Mesenchymal stem cell (in vitro differentiated cells and primary cell): Measurements from ENCODE around the gene COQ5.

Source experiments
- DNase-seq: peaks from one replicate; pipeline ENCODE4 v3.0.0-alpha.2; 2013
- H2AFZ ChIP-seq: one replicate; pipeline ENCODE4 v1.6.1; 2013; ENCODE audit warnings: low read depth, mild to moderate bottlenecking, control low read depth, inconsistent platforms, low read length, moderate library complexity
- H2AK5ac ChIP-seq: 2 replicates; pipeline ENCODE4 v1.6.1; 2013; ENCODE audit warnings: low read length, moderate library complexity, mild to moderate bottlenecking, inconsistent platforms; ENCODE audit not compliant: severe bottlenecking
- H2BK120ac ChIP-seq: one replicate; pipeline ENCODE4 v1.6.1; 2013; ENCODE audit warnings: low read depth, mild to moderate bottlenecking, inconsistent platforms, low read length, moderate library complexity
- H2BK12ac ChIP-seq, 2 experiments: one replicate each; pipeline ENCODE4 v1.6.1; 2013; ENCODE audit warnings: inconsistent platforms in 2 of 2, low read length in 2 of 2, mild to moderate bottlenecking in 2 of 2, moderate library complexity in 2 of 2, control low read depth in 1 of 2
- H2BK15ac ChIP-seq: one replicate; pipeline ENCODE4 v1.6.1; 2013; ENCODE audit warnings: mild to moderate bottlenecking, low read depth, inconsistent platforms; ENCODE audit not compliant: poor library complexity, severe bottlenecking
- H2BK5ac ChIP-seq: 2 replicates; pipeline ENCODE4 v1.6.1; 2013; ENCODE audit warnings: low read depth, mild to moderate bottlenecking, low read length, control low read depth, inconsistent platforms; ENCODE audit not compliant: poor library complexity, severe bottlenecking
- H3K14ac ChIP-seq, 2 experiments: one replicate each; pipeline ENCODE4 v1.6.1; 2013; ENCODE audit warnings: inconsistent platforms in 2 of 2, low read length in 2 of 2, control low read depth in 1 of 2, mild to moderate bottlenecking in 1 of 2, moderate library complexity in 1 of 2
- H3K18ac ChIP-seq, 2 experiments: one replicate each; pipeline ENCODE4 v1.6.1; 2013; ENCODE audit warnings: inconsistent platforms in 2 of 2, low read length in 2 of 2, control low read depth in 1 of 2, low read depth in 1 of 2, mild to moderate bottlenecking in 1 of 2
- H3K23ac ChIP-seq, 2 experiments: one replicate each; pipeline ENCODE4 v1.6.1; 2013; ENCODE audit warnings: inconsistent platforms in 2 of 2, low read length in 2 of 2, mild to moderate bottlenecking in 2 of 2, moderate library complexity in 2 of 2, control low read depth in 1 of 2
- H3K27ac ChIP-seq: 2 replicates; pipeline ENCODE4 v1.5.1; 2013; ENCODE audit warnings: mild to moderate bottlenecking, moderate library complexity, low read length, control low read depth, inconsistent platforms; ENCODE audit not compliant: poor library complexity, severe bottlenecking
- H3K27me3 ChIP-seq, 2 experiments: 2 replicates each; pipeline versions ENCODE4 v1.6.1 to v1.7.0; 2013; ENCODE audit warnings: low read length in 2 of 2, mild to moderate bottlenecking in 2 of 2, moderate library complexity in 2 of 2, control low read depth in 1 of 2, inconsistent platforms in 1 of 2; ENCODE audit not compliant: control insufficient read depth in 1 of 2, insufficient read depth in 1 of 2
- H3K36me3 ChIP-seq, 2 experiments: 2 replicates each; pipeline versions ENCODE4 v1.6.1 to v1.7.0; 2013; ENCODE audit warnings: low read length in 2 of 2, control low read depth in 1 of 2, inconsistent platforms in 1 of 2, low read depth in 1 of 2, mild to moderate bottlenecking in 1 of 2; ENCODE audit not compliant: insufficient read depth in 2 of 2, control insufficient read depth in 1 of 2
- H3K4ac ChIP-seq, 2 experiments: one replicate each; pipeline ENCODE4 v1.6.1; 2013; ENCODE audit warnings: inconsistent platforms in 2 of 2, low read length in 2 of 2, mild to moderate bottlenecking in 2 of 2, moderate library complexity in 2 of 2, control low read depth in 1 of 2, low read depth in 1 of 2
- H3K4me1 ChIP-seq: 2 replicates; pipeline ENCODE4 v1.6.1; 2013; ENCODE audit warnings: low read depth, low read length, control low read depth; ENCODE audit not compliant: control insufficient read depth, insufficient read depth
- H3K4me2 ChIP-seq: 2 replicates; pipeline ENCODE4 v1.6.1; 2013; ENCODE audit warnings: low read length, mild to moderate bottlenecking, inconsistent platforms; ENCODE audit not compliant: poor library complexity, severe bottlenecking
- H3K4me3 ChIP-seq, 2 experiments: 2 replicates each; pipeline versions ENCODE4 v1.5.1 to v1.7.0; 2013; ENCODE audit warnings: low read length in 2 of 2, mild to moderate bottlenecking in 2 of 2, control low read depth in 1 of 2, low read depth in 1 of 2; ENCODE audit not compliant: insufficient read depth in 1 of 2
- H3K79me1 ChIP-seq: replicated peaks from 2 replicates; pipeline ENCODE4 v1.6.1; 2013; ENCODE audit warnings: mild to moderate bottlenecking, control low read depth, low read length, inconsistent platforms; ENCODE audit not compliant: poor library complexity, severe bottlenecking
- H3K9ac ChIP-seq: 2 replicates; pipeline ENCODE4 v1.7.0; 2013; ENCODE audit warnings: mild to moderate bottlenecking, low read length, moderate library complexity
- H3K9me3 ChIP-seq: 2 replicates; pipeline ENCODE4 v1.7.0; 2013; ENCODE audit warnings: mild to moderate bottlenecking, low read length; ENCODE audit not compliant: control insufficient read depth
- H4K8ac ChIP-seq: one replicate; pipeline ENCODE4 v1.6.1; 2013; ENCODE audit warnings: inconsistent platforms, mild to moderate bottlenecking, low read length, moderate library complexity
- H4K91ac ChIP-seq: one replicate; pipeline ENCODE4 v1.6.1; 2013; ENCODE audit warnings: mild to moderate bottlenecking, low read length, inconsistent platforms
- WGBS: methylation state at CpG from one replicate; pipeline ENCODE4 v1.1.7; 2013; ENCODE audit warnings: mixed read lengths; 5-methylcytosine and 5-hydroxymethylcytosine counted together

The COQ5 gene

GRCh38 chr12:120563495-120563894, 34.5 kb upstream of the COQ5 start:
- Histone ChIP-seq H3K9me3 (no peaks in the 10 kb centered on the region), H3K23ac (no peak overlapping the region)
- whole genome bisulfite sequencing = 96% methylated on average over 11 of the region's 11 CpGs

GRCh38 chr12:120562906-120563305, 33.9 kb upstream of the COQ5 start:
- Histone ChIP-seq H4K91ac (no peak overlapping the region), H2BK12ac (no peak overlapping the region), H2BK5ac (no peak overlapping the region), H2AK5ac (no peak overlapping the region), H3K79me1 (peaks cover 38% of the 10 kb centered on the region), H4K8ac (peak overlapping the region; percentile 10), H3K9ac (no peak overlapping the region), H2BK15ac (no peak overlapping the region), H3K4ac (no peak overlapping the region), H3K36me3 (peaks cover 48 to 93% of the 10 kb centered on the region in 2 experiments), H2AFZ (no peak overlapping the region), H3K27ac (no peak overlapping the region), H3K23ac (no peak overlapping the region), H3K27me3 (no peaks in the 10 kb centered on the region), H3K4me2 (no peak overlapping the region), H3K14ac (no peak overlapping the region), H2BK120ac (no peak overlapping the region), H3K18ac (no peak overlapping the region), H3K4me1 (no peaks in the 10 kb centered on the region), H3K4me3 (no peak overlapping the region), H3K9me3 (no peaks in the 10 kb centered on the region)
- WGBS = 26% methylated on average over 8 of the region's 8 CpGs
- DNase-seq = peak; percentile 85

More at GRCh38 chr12:120563495-120563894, 34.5 kb upstream of the COQ5 start:
- Histone ChIP-seq H3K14ac (peak overlapping the region in 1 of 2 experiments; percentile 14), H3K4me3 (no peak overlapping the region), H3K4ac (no peak overlapping the region), H2BK12ac (no peak overlapping the region), H3K18ac (peak overlapping the region in 1 of 2 experiments; percentile 84), H3K4me1 (no peaks in the 10 kb centered on the region), H3K9ac (no peak overlapping the region), H3K27me3 (no peaks in the 10 kb centered on the region), H2BK15ac (no peak overlapping the region), H3K36me3 (peaks cover 51 to 94% of the 10 kb centered on the region in 2 experiments), H4K8ac (no peak overlapping the region), H2BK5ac (no peak overlapping the region), H3K4me2 (no peak overlapping the region), H2AFZ (no peak overlapping the region), H3K27ac (no peak overlapping the region), H4K91ac (no peak overlapping the region), H2BK120ac (no peak overlapping the region), H2AK5ac (no peak overlapping the region), H3K79me1 (peaks cover 39% of the 10 kb centered on the region)
- DNase-seq = no peak

- Histone ChIP-seq H3K36me3 (peaks cover 51 to 77% of the 10 kb centered on the region in 2 experiments), H3K18ac (no peak overlapping the region), H2BK15ac (no peak overlapping the region), H3K27me3 (no peaks in the 10 kb centered on the region), H4K8ac (no peak overlapping the region), H3K9ac (no peak overlapping the region), H3K4me2 (no peak overlapping the region), H2AK5ac (no peak overlapping the region), H2BK12ac (no peak overlapping the region), H3K23ac (no peak overlapping the region), H3K4ac (no peak overlapping the region), H4K91ac (no peak overlapping the region), H2AFZ (no peak overlapping the region), H3K79me1 (peaks cover 28% of the 10 kb centered on the region), H3K27ac (no peak overlapping the region), H3K4me1 (no peaks in the 10 kb centered on the region), H3K9me3 (no peaks in the 10 kb centered on the region), H2BK5ac (no peak overlapping the region), H2BK120ac (no peak overlapping the region), H3K4me3 (no peak overlapping the region), H3K14ac (no peak overlapping the region)
- DNase-seq = no peak
- WGBS = 98% methylated on average over 2 of the region's 2 CpGs
Measured at GRCh38 chr12:120557589-120557988, 28.6 kb upstream of the COQ5 start.

GRCh38 chr12:120554678-120555077, 25.7 kb upstream of the COQ5 start:
- Histone ChIP-seq H2BK120ac (no peak overlapping the region), H3K14ac (no peak overlapping the region), H3K4ac (no peak overlapping the region), H3K4me2 (no peak overlapping the region), H2BK15ac (no peak overlapping the region), H3K27me3 (no peaks in the 10 kb centered on the region), H2AK5ac (no peak overlapping the region), H3K79me1 (peaks cover 23% of the 10 kb centered on the region), H3K4me1 (peaks cover 1% of the 10 kb centered on the region), H3K36me3 (peaks cover 51 to 62% of the 10 kb centered on the region in 2 experiments), H3K4me3 (no peak overlapping the region), H3K27ac (no peak overlapping the region), H2AFZ (no peak overlapping the region), H4K8ac (no peak overlapping the region), H2BK12ac (no peak overlapping the region), H4K91ac (no peak overlapping the region), H3K18ac (no peak overlapping the region), H3K9me3 (no peaks in the 10 kb centered on the region), H3K9ac (no peak overlapping the region), H3K23ac (no peak overlapping the region), H2BK5ac (no peak overlapping the region)
- 100% methylated on average over 1 of the region's 1 CpG for WGBS
- no peak for DNase-seq
